CD4-positive, CD25-positive, alpha-beta regulatory T cell (primary cell): Measurements from ENCODE around the gene FOXA3. TPM values are rescaled to one million over a fixed set of nuclear protein-coding genes. Genes with fewer than 3 reads are reported as not detected.

Experiments
- ATAC-seq, 2 donors: fragments of 150-1000 bp; cut with Tn5 transposase; one replicate each; pipeline ENCODE4 v1.10.0; 2021; ENCODE audit warnings: low read depth in 2 of 2, moderate number of reproducible peaks in 2 of 2, moderate library complexity in 1 of 2
- DNase-seq, 3 donors: peaks; one replicate each; pipeline versions ENCODE4 v3.0.0 to v3.0.0-alpha.2; 2012 to 2022; ENCODE audit warnings: mixed read lengths in 1 of 3
- H3K27ac ChIP-seq: one replicate; pipeline ENCODE4 v1.7.0; 2013; ENCODE audit warnings: mild to moderate bottlenecking, low read length; ENCODE audit not compliant: insufficient read depth, poor library complexity, severe bottlenecking
- H3K27me3 ChIP-seq: one replicate; pipeline ENCODE4 v1.7.0; 2013; ENCODE audit warnings: low read length; ENCODE audit not compliant: control insufficient read depth, insufficient read depth
- H3K36me3 ChIP-seq: one replicate; pipeline ENCODE4 v1.7.0; 2013; ENCODE audit warnings: mild to moderate bottlenecking, low read length, moderate library complexity; ENCODE audit not compliant: control insufficient read depth, insufficient read depth
- H3K4me1 ChIP-seq: 2 replicates; pipeline ENCODE4 v1.7.0; 2013; ENCODE audit warnings: mild to moderate bottlenecking, low read length; ENCODE audit not compliant: insufficient read depth, control insufficient read depth, poor library complexity, severe bottlenecking
- H3K4me3 ChIP-seq: one replicate; pipeline ENCODE4 v1.7.0; 2013; ENCODE audit warnings: low read depth, mild to moderate bottlenecking, low read length, moderate library complexity
- H3K9me3 ChIP-seq, 2 experiments: 1 replicate in 1 of 2; 2 replicates in 1 of 2; pipeline ENCODE4 v1.7.0; 2013; ENCODE audit warnings: low read length in 2 of 2, mild to moderate bottlenecking in 1 of 2, moderate library complexity in 1 of 2; ENCODE audit not compliant: control insufficient read depth in 2 of 2
- H3K27ac Mint-ChIP-seq, 3 donors: one replicate each; pipeline ENCODE4 v1.8.0; 2020 to 2022; ENCODE audit warnings: mild to moderate bottlenecking in 3 of 3, mixed read lengths in 3 of 3, moderate library complexity in 2 of 3
- H3K27me3 Mint-ChIP-seq: one replicate; pipeline ENCODE4 v1.8.0; 2022; ENCODE audit warnings: mild to moderate bottlenecking, mixed read lengths
- H3K36me3 Mint-ChIP-seq: one replicate; pipeline ENCODE4 v1.8.0; 2020; ENCODE audit warnings: mixed read lengths
- H3K4me1 Mint-ChIP-seq, 4 donors: one replicate each; pipeline ENCODE4 v1.8.0; 2020 to 2022; ENCODE audit warnings: mixed read lengths in 4 of 4, mild to moderate bottlenecking in 1 of 4
- H3K4me3 Mint-ChIP-seq, 4 donors: one replicate each; pipeline ENCODE4 v1.8.0; 2020 to 2022; ENCODE audit warnings: mild to moderate bottlenecking in 4 of 4, mixed read lengths in 4 of 4, moderate library complexity in 3 of 4
- H3K9me3 Mint-ChIP-seq, 7 donors: one replicate each; pipeline ENCODE4 v1.8.0; 2020 to 2022; ENCODE audit warnings: mixed read lengths in 7 of 7, mild to moderate bottlenecking in 3 of 7, moderate library complexity in 2 of 7
- polyA plus RNA-seq, 4 donors: library from polyadenylated mRNA; unstranded; fragments of 300-500 nt; fragmentation: Illumina TruSeq; gene quantifications; one replicate each; pipeline ENCODE4 v1.2.3, GENCODE V29; 2021
- total RNA-seq: library from RNA; stranded (reverse); gene quantifications from one replicate; pipeline ENCODE4 v1.2.3, GENCODE V29; 2022

FOXA3 gene
- total and polyA plus RNA-seq, 5 donors from 2014 or later = not detected

DNA sequence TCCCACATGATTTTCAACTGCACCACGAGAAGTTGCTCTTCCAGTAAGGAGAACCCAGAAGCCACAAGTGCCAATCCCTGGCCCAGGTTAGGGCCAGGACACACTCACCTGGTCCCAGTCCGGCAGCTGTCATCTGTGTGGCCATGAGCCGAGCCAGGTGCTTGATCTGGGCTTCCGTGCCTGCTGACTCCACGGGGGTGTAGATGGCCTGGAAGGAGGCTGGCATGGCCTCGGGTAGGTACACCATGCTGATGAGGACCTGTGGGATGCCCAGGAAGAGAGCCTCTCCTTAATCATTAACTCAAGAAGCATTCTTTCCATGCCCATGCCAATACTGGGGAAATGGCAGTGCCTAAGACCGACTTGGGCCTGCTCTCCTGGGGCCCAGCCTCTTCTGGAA lies 29.2 kb upstream of the FOXA3 start:
- ATAC-seq (no peak), DNase-seq (no peak)
- H3K4me3 Mint-ChIP-seq = no peak overlapping the region
- no peaks in the 10 kb centered on the region for H3K27me3 ChIP-seq
- H3K4me1 Mint-ChIP-seq = peaks cover 0 to 5% (median 1%) of the 10 kb centered on the region in 4 donors
- no peaks in the 10 kb centered on the region for H3K9me3 Mint-ChIP-seq
- no peak overlapping the region for H3K27ac ChIP-seq
- no peak overlapping the region for H3K27ac Mint-ChIP-seq
- no peaks in the 10 kb centered on the region for H3K9me3 ChIP-seq
- peaks cover 51% of the 10 kb centered on the region for H3K36me3 Mint-ChIP-seq
- peaks cover 82% of the 10 kb centered on the region for H3K36me3 ChIP-seq
- H3K4me1 ChIP-seq = no peaks in the 10 kb centered on the region
- H3K4me3 ChIP-seq = no peak overlapping the region
- no peaks in the 10 kb centered on the region for H3K27me3 Mint-ChIP-seq

DNA sequence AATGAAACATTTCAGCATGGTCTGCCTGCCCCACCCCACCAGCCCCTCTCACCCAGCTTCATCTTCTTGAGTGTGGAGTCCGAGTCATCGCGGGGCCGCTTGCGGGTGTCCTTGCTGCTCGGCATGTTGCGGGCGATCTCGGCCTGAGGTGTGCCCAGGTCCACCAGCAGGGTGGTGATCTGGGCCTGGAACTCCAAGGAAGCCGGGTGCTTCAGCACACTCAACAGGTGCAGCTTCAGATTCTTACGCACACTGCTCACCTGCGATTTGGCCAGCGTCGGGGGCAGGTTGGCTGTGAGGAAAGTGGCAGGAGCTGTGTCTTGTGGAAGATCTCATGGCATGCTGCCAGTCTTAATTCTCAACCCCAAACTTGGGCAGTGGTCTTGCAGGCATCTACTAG lies 21.9 kb upstream of the FOXA3 start:
- Mint-ChIP-seq H3K36me3 (peaks cover 56% of the 10 kb centered on the region), H3K9me3 (peaks cover 0 to 2% (median 0%) of the 10 kb centered on the region in 7 donors), H3K4me1 (peaks cover 0 to 9% (median 6%) of the 10 kb centered on the region in 4 donors), H3K27me3 (no peaks in the 10 kb centered on the region), H3K27ac (no peak overlapping the region), H3K4me3 (no peak overlapping the region)
- no peak overlapping the region for H3K27ac ChIP-seq
- H3K36me3 ChIP-seq = peaks cover 82% of the 10 kb centered on the region
- no peak overlapping the region for H3K4me3 ChIP-seq
- no peaks in the 10 kb centered on the region for H3K9me3 ChIP-seq
- DNase-seq = no peak
- no peak for ATAC-seq
- H3K27me3 ChIP-seq = no peaks in the 10 kb centered on the region
- H3K4me1 ChIP-seq = no peaks in the 10 kb centered on the region

DNA sequence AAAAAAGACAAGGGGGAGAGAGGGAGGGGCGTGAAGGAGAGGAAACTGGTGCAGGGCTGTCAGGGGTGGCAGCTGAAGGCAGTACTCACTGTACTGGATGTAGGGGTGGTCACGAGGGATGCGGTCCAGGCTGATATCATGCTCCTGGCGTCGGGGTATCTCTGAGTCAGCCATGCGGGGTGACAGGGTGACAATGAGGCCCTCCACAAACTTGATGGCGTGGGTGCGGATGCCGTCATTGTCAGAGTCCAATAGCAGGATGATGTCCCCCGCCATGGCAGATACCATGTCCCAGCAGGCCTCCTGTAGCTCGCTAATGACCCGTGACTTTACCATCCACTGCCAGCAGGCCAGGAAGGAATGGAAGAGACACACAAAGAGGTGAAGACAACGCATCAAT lies 16.5 kb upstream of the FOXA3 start:
- H3K4me3 ChIP-seq = no peak overlapping the region
- H3K27me3 ChIP-seq = no peaks in the 10 kb centered on the region
- H3K36me3 Mint-ChIP-seq = peaks cover 58% of the 10 kb centered on the region
- no peak overlapping the region for H3K4me3 Mint-ChIP-seq
- DNase-seq (no peak), ATAC-seq (no peak)
- peaks cover 83% of the 10 kb centered on the region for H3K36me3 ChIP-seq
- H3K27ac ChIP-seq = no peak overlapping the region
- H3K27me3 Mint-ChIP-seq = no peaks in the 10 kb centered on the region
- peaks cover 0 to 6% (median 5%) of the 10 kb centered on the region in 4 donors for H3K4me1 Mint-ChIP-seq
- H3K4me1 ChIP-seq = no peaks in the 10 kb centered on the region
- H3K9me3 ChIP-seq = no peaks in the 10 kb centered on the region
- no peak overlapping the region for H3K27ac Mint-ChIP-seq
- H3K9me3 Mint-ChIP-seq = peaks cover 0 to 2% (median 0%) of the 10 kb centered on the region in 7 donors

DNA sequence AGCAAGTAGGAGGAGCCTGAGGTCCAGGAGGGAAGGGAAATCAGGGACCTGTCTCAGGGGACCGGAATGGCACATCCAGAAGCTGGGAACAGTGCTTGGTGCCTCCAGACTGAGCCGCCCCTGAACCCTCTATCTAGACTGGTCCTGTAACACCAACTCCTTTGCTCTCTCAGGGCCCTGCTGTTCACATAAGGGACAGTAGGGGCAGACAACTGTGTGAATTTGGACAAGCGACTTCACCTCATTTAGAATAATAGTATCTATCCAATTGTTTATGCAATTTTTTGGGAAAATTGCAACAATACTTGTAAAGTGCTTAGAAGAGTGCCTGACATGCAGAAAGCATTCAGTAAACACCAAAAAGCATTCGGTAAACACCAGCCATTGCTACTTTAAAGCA lies 15.2 kb upstream of the FOXA3 start:
- Mint-ChIP-seq H3K9me3 (peaks cover 0 to 2% (median 0%) of the 10 kb centered on the region in 7 donors), H3K4me1 (peaks cover 0 to 6% (median 4%) of the 10 kb centered on the region in 4 donors), H3K27me3 (no peaks in the 10 kb centered on the region), H3K36me3 (peaks cover 50% of the 10 kb centered on the region), H3K27ac (no peak overlapping the region), H3K4me3 (no peak overlapping the region)
- ATAC-seq (no peak), DNase-seq (no peak)
- no peak overlapping the region for H3K4me3 ChIP-seq
- no peaks in the 10 kb centered on the region for H3K27me3 ChIP-seq
- peaks cover 82% of the 10 kb centered on the region for H3K36me3 ChIP-seq
- H3K9me3 ChIP-seq = no peaks in the 10 kb centered on the region
- H3K27ac ChIP-seq = no peak overlapping the region
- H3K4me1 ChIP-seq = no peaks in the 10 kb centered on the region

DNA sequence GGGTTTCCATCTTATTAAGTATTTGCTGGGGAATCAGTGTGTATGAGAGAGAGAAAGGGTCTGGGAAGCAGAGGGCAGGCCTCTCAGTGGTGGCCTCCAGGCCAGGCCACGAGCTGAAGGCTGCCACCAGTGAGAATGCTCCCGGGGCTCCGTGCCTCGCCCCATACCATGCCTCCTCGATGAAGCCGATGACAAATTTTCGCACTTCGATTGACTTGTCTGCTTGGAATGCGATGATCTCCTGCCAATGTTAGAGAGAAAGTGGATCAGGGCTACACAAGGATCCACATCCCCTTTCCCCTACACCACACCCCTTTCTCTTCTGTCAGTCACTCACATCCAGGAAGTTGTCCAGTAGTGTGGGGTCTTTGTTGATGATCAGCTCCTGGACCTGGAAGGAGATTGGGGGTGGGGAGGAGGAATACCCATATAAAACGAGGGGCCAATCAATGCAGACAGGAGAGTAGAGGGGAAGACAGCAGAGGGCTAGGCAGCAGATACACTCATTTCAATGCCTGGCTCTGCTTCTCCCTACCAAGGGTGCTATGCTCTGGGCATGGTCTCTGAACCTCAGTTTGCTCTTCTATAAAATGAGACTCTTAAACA lies 11.9 kb upstream of the FOXA3 start:
- Histone ChIP-seq H3K27me3 (no peaks in the 10 kb centered on the region), H3K27ac (no peak overlapping the region), H3K36me3 (peaks cover 70% of the 10 kb centered on the region), H3K9me3 (no peaks in the 10 kb centered on the region), H3K4me3 (no peak overlapping the region), H3K4me1 (no peaks in the 10 kb centered on the region)
- DNase-seq = no peak
- ATAC-seq = no peak
- H3K4me1 Mint-ChIP-seq = peaks cover 0 to 5% (median under 1%) of the 10 kb centered on the region in 4 donors
- H3K27me3 Mint-ChIP-seq = no peaks in the 10 kb centered on the region
- no peak overlapping the region for H3K4me3 Mint-ChIP-seq
- no peaks in the 10 kb centered on the region for H3K9me3 Mint-ChIP-seq
- peaks cover 32% of the 10 kb centered on the region for H3K36me3 Mint-ChIP-seq
- H3K27ac Mint-ChIP-seq = no peak overlapping the region

DNA sequence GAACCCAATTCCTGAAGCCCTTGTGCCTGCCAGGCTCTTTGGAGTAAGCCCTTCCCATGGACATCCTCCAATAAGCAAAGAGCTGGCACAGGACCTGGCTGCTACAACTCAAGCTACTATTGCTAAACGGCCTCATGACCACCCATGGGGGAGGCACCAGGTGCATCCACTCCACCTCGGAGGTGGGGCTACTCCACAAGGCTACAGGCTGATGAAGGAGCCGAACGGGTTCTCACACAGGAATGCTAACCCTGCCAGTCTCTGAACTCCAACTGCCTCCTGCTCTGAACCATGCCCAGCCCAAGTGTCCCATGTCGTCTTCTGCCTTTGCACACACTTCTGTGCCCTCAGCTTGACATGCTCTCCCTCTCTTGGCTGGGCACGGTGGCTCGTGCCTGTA lies 11.1 kb upstream of the FOXA3 start:
- H3K4me3 Mint-ChIP-seq = no peak overlapping the region
- H3K9me3 Mint-ChIP-seq = no peaks in the 10 kb centered on the region
- peaks cover 0 to 6% (median 2%) of the 10 kb centered on the region in 4 donors for H3K4me1 Mint-ChIP-seq
- Histone ChIP-seq H3K36me3 (peaks cover 63% of the 10 kb centered on the region), H3K4me1 (no peaks in the 10 kb centered on the region), H3K27me3 (no peaks in the 10 kb centered on the region), H3K4me3 (no peak overlapping the region), H3K27ac (no peak overlapping the region), H3K9me3 (no peaks in the 10 kb centered on the region)
- H3K36me3 Mint-ChIP-seq = peaks cover 29% of the 10 kb centered on the region
- H3K27ac Mint-ChIP-seq = no peak overlapping the region
- no peak for DNase-seq
- no peaks in the 10 kb centered on the region for H3K27me3 Mint-ChIP-seq
- ATAC-seq = no peak

DNA sequence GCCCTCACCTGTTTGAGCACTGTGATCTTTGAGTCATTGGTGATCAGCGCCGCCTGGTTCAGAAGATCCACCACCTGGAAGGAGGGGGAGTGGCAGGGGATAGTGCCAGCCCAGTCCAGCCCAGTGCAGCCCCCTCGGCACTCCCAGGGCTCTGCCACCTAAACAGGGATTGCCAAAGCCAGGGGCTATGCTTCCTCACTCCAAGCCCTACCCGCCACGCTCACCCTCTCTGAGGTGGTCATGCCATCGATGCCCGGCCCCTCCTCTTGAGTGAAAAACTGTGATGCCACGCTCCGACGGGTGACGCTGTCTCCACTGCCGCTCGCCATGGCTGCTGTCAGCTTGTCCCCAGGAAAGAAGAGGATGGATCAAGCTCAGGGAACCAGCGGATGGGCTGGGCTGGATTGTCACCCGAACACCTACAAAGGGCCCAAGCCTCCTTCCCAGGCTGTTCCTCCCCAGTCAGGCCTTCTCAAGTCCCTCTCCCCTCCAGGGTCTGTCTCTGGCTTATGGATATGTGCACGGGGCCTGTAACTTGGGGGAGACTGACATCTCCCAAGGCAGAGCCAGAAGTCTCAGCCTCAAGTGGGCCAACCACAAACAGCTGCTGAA lies 9.9 kb upstream of the FOXA3 start:
- Mint-ChIP-seq H3K36me3 (peaks cover 28% of the 10 kb centered on the region), H3K4me1 (peaks cover 0 to 15% (median 6%) of the 10 kb centered on the region in 4 donors), H3K9me3 (no peaks in the 10 kb centered on the region), H3K27me3 (no peaks in the 10 kb centered on the region), H3K27ac (no peak overlapping the region), H3K4me3 (no peak overlapping the region)
- Histone ChIP-seq H3K4me1 (no peaks in the 10 kb centered on the region), H3K9me3 (no peaks in the 10 kb centered on the region), H3K27me3 (no peaks in the 10 kb centered on the region), H3K36me3 (peaks cover 60% of the 10 kb centered on the region), H3K27ac (no peak overlapping the region), H3K4me3 (no peak overlapping the region)
- ATAC-seq (no peak), DNase-seq (no peak)
